Mucosa of descending colon (tissue), 3 donors: Measurements from ENCODE around the gene PIP. TPM values are rescaled to one million over a fixed set of nuclear protein-coding genes. Genes with fewer than 3 reads are reported as not detected.
A peak's percentile ranks its signal among the peaks of the same experiment; 100 is the strongest.
"Not testable (repeated sequence)": the region's sequence is repeated elsewhere in the genome, so short reads cannot be mapped to it uniquely, and the experiment has no call there.

Experiments used
- ATAC-seq: fragments of 200-7000 bp; cut with Tn5 transposase; one replicate; pipeline ENCODE4 v1.9.1; 2020; ENCODE audit warnings: mild to moderate bottlenecking, moderate library complexity
- DNase-seq, 3 donors: peaks; one replicate each; pipeline ENCODE4 v3.0.0-alpha.2; 2020
- H3K36me3 ChIP-seq: fragments of 200-600 bp; one replicate; pipeline ENCODE4 v1.8.0; 2021; ENCODE audit warnings: low read depth, mild to moderate bottlenecking
- H3K4me1 ChIP-seq: fragments of 200-600 bp; one replicate; pipeline ENCODE4 v1.8.0; 2021; ENCODE audit warnings: low read depth, mild to moderate bottlenecking
- H3K4me3 ChIP-seq: fragments of 200-600 bp; one replicate; pipeline ENCODE4 v1.8.0; 2021; ENCODE audit warnings: mild to moderate bottlenecking
- H3K9me3 ChIP-seq: fragments of 200-600 bp; one replicate; pipeline ENCODE4 v1.8.0; 2021; ENCODE audit warnings: mild to moderate bottlenecking
- intact Hi-C, 2 donors: fragments of 100-400 bp; cut with DNase I in 1 of 2; cut with micrococcal nuclease in 1 of 2; formaldehyde crosslinking; loops; one replicate each; pipeline versions ENCODE4 v1.11.0 to v1.11.1; 2022; cut with DNase I, micrococcal nuclease
- long read RNA-seq, 2 donors: library from polyadenylated mRNA; unstranded; transcript quantifications; one replicate each; pipeline ENCODE4 v2.0.0, GENCODE V29; 2019 to 2021
- total RNA-seq, 3 donors: library from RNA; stranded (reverse); fragmentation: NEBNext Ultra II Directional in 2 of 3; extraction: Animal tissue kit (Norgen Biotek cat#: 25700) in 2 of 3; gene quantifications; one replicate each; pipeline versions ENCODE4 v1.2.1 to v1.2.4, GENCODE V29; 2021 to 2023
- TF ChIP-seq, protein P1 (sequence below): fragments of 200-600 bp; IDR thresholded peaks from one replicate; pipeline ENCODE4 v1.8.0; 2022; ENCODE audit warnings: antibody characterized with exemption, mild to moderate bottlenecking
- donor health status: DM: no; HTN: no; CAD: no; lungs with moderate emphysema.
- donor health status: DM: no; HTN: no; CAD: no.
- donor health status: DM: no; HTN: yes; CAD: no.

The PIP gene, protein sequence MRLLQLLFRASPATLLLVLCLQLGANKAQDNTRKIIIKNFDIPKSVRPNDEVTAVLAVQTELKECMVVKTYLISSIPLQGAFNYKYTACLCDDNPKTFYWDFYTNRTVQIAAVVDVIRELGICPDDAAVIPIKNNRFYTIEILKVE
- not detected for total RNA-seq
- long read RNA-seq, donor 1: 0 reads
- long read RNA-seq, donor 2: 0 reads

DNA sequence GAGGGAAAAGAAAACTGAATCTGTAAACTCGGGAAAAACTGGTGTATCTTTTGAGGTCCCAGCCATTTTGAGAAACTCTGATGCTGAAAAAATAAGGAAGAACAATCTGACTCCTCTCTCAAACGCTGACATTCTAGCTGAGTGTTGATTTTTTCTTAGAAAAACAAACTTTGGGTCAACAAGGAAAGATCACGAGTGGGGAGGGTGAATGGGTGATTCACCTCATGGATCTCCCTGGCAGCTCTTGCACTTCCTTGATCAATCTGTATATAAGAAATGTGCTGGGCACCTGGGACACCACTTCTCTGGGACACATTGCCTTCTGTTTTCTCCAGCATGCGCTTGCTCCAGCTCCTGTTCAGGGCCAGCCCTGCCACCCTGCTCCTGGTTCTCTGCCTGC, at the start of gene PIP:
PIP (plus strand) TSS at position 297 of the 400 bp plus-strand sequence; CDS start at position 337, 40 bp downstream.
- no peak within 1 kb of the TSS for H3K4me3 ChIP-seq
- no peaks in the 10 kb centered on the region for H3K9me3 ChIP-seq
- DNase-seq: no peak
- intact Hi-C loops: no loop called here
- TF ChIP-seq, protein P1, sequence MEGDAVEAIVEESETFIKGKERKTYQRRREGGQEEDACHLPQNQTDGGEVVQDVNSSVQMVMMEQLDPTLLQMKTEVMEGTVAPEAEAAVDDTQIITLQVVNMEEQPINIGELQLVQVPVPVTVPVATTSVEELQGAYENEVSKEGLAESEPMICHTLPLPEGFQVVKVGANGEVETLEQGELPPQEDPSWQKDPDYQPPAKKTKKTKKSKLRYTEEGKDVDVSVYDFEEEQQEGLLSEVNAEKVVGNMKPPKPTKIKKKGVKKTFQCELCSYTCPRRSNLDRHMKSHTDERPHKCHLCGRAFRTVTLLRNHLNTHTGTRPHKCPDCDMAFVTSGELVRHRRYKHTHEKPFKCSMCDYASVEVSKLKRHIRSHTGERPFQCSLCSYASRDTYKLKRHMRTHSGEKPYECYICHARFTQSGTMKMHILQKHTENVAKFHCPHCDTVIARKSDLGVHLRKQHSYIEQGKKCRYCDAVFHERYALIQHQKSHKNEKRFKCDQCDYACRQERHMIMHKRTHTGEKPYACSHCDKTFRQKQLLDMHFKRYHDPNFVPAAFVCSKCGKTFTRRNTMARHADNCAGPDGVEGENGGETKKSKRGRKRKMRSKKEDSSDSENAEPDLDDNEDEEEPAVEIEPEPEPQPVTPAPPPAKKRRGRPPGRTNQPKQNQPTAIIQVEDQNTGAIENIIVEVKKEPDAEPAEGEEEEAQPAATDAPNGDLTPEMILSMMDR: no peak
- ATAC-seq: no peak
- no peaks in the 10 kb centered on the region for H3K4me1 ChIP-seq
- no peaks in the 10 kb centered on the region for H3K36me3 ChIP-seq

DNA sequence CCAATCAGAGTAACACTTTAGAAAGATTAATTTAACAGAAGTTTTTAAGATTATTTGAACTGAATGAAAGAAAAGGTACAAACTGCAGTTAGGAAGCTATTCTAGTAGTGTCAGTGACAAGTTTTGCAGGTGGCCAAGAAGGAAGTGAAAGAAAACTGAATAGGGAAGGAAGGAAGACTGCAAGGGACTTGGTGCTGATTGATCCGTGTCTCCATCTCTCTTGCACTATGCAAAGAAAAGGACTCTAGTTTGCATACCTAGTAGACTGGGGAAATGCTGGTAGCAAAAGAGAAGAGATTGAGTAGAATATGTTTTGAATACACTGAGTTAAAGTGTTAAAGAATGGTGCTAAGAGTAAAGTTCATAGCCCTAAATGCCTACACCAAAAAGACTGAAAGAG, 46.8 kb upstream of the PIP start:
- no peak overlapping the region for H3K4me3 ChIP-seq
- peak; percentile 53 for ATAC-seq

DNA sequence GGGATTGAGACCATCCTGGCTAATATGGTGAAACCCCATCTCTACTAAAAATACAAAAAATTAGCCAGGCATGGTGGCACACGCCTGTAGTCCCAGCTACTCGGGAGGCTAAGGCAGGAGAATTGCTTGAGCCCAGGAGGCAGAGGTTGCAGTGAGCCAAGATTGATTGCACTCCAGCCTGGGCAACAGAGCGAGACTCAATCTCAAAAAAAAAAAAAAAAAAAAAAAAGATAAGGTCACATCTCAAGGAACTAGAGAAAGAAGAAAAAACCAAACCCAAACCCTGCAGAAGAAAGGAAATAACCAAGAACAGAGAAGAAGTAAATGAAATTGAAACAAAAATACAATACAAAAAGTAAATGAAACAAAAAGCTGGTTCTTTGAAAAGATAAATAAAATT, 46.3 kb upstream of the PIP start:
- H3K4me1 ChIP-seq, H3K9me3 ChIP-seq, ATAC-seq, DNase-seq, H3K36me3 ChIP-seq, H3K4me3 ChIP-seq, intact Hi-C loops: not testable (repeated sequence)

More for the DNA sequence above, 46.8 kb upstream of the PIP start:
- intact Hi-C loops: no loop called here
- Histone ChIP-seq H3K36me3 (no peaks in the 10 kb centered on the region), H3K9me3 (no peaks in the 10 kb centered on the region), H3K4me1 (no peaks in the 10 kb centered on the region)
- DNase-seq: no peak
- TF ChIP-seq, protein P1: no peak

DNA sequence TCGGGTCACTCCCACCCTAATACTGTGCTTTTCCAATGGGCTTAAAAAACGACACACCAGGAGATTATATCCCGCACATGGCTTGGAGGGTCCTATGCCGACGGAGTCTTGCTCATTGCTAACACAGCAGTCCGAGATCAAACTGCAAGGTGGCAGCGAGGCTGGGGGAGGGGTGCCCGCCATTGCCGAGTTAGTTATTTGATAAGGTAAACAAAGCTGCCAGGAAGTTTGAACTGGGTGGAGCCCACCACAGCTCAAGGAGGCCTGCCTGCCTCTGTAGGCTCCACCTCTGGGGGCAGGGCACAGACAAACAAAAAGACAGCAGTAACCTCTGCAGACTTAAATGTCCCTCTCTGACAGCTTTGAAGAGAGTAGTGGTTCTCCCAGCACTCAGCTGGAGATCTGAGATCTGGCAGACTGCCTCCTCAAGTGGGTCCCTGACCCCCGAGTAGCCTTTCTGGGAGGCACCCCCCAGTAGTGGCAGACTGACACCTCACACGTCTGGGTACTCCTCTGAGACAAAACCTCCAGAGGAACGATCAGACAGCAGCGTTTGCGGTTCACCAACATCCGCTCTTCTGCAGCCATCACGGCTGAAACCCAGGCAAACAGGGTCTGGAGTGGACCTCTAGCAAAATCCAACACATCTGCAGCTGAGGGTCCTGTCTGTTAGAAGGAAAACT, 43.2 kb upstream of the PIP start:
- peak in 1 of 3 donors; percentile 25 for DNase-seq
- ATAC-seq, H3K9me3 ChIP-seq, intact Hi-C loops, H3K36me3 ChIP-seq, H3K4me1 ChIP-seq, H3K4me3 ChIP-seq: not testable (repeated sequence)

DNA sequence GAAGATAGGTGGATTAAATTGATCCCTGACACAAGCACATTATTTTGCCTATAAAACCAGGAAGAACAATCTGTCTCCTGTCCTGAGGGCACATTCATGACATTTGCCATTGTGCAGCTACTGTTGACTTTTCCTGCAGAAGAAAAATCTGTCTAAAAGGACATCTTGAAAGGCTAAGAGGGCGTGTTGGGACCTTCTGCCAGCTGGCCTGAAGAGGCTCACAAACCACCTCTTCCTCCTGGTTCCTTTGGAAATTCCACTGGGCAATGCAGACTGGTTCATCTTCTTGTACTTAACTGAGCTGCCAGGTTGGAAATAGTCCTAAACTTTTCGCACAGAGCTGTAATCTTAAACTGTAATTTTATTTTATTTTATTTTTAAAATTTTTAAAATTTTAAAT, 35.7 kb upstream of the PIP start:
- ATAC-seq (no peak), DNase-seq (no peak)
- intact Hi-C loops: no loop called here
- Histone ChIP-seq H3K36me3 (no peaks in the 10 kb centered on the region), H3K4me1 (no peaks in the 10 kb centered on the region), H3K4me3 (no peak overlapping the region), H3K9me3 (peaks cover 16% of the 10 kb centered on the region)
- TF ChIP-seq, protein P1: no peak

DNA sequence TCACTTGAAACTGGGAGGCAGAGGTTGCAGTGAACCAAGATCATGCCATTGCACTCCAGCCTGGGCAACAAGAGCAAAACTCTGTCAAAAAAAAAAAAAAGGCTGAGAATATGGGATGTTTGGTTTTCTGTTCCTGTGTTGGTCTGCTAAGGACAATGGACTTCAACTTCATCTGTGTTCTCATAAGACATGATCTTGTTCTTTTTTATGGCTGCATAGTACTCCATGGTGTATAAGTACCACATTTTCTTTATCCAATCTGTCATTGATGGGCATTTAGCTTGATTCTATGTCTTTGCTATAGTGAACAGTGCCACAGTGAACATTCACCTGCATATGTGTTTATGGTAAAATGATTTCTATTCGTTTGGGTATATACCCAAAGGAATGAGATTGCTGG, 32.3 kb upstream of the PIP start:
- H3K4me3 ChIP-seq, ATAC-seq, H3K36me3 ChIP-seq, intact Hi-C loops, DNase-seq, H3K4me1 ChIP-seq: not testable (repeated sequence)
- peaks cover 16% of the 10 kb centered on the region for H3K9me3 ChIP-seq

DNA sequence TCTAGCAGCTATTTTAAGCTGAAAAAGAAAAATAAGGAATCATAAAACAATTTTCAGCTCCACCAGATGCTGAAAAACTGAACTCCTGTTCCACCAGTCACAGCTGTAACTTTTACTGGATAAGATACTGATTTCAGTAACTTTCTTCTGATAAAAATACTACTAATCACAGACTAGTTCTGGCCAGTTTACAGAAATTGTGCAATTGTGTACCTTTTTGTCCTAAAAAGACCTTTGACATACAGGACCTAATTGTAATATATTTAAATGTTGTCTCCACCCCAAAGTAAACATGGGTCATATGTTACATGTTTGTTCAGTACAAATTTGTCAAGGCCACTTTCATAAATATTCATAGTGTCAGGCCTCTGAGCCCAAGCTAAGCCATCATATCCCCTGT, 27.1 kb upstream of the PIP start:
- H3K4me1 ChIP-seq: no peaks in the 10 kb centered on the region
- intact Hi-C loops: no loop called here
- H3K36me3 ChIP-seq: no peaks in the 10 kb centered on the region
- DNase-seq (no peak), ATAC-seq (no peak)
- peaks cover 4% of the 10 kb centered on the region for H3K9me3 ChIP-seq
- TF ChIP-seq, protein P1: no peak
- no peak overlapping the region for H3K4me3 ChIP-seq

DNA sequence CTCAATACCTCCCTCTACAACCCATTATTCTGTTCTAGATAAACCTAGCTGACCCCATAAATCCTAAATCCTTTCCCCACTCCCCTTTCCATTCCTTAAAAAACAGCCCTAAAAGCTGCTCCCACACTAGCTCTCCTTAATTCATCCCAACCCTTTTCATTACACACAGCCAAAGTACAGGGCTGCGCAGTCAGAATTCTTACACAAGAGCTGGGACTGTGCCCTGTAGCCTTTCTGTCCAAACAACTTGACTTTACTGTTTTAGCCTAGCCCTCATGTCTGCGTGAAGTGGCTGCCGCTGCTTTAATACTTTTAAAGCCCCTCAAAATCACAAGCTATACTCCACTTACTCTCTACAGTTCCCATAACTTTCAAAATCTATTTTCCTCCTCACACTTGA, 23.9 kb upstream of the PIP start:
- DNase-seq, ATAC-seq, intact Hi-C loops, H3K4me1 ChIP-seq, H3K4me3 ChIP-seq, H3K36me3 ChIP-seq, H3K9me3 ChIP-seq: not testable (repeated sequence)
